Lower leg skin (tissue), 4 donors: ENCODE measurements around the gene PRDX5. TPM values are rescaled to one million over a fixed set of nuclear protein-coding genes. Genes with fewer than 3 reads are reported as not detected.
"Not testable (repeated sequence)": the region's sequence is repeated elsewhere in the genome, so short reads cannot be mapped to it uniquely, and the experiment has no call there.

Experiments used
- DNase-seq, 2 donors: peaks; one replicate each; pipeline ENCODE4 v3.0.0-alpha.2; 2019; ENCODE audit warnings: low spot score in 2 of 2
- H3K4me3 ChIP-seq: fragments of 200-600 bp; sonication (generic); 2 replicates; pipeline ENCODE4 v1.5.1; 2017; ENCODE audit warnings: mild to moderate bottlenecking, low read depth; ENCODE audit not compliant: poor library complexity, severe bottlenecking
- POLR2A ChIP-seq, 2 donors: fragments of 450-650 bp; IDR thresholded peaks; one replicate each; pipeline ENCODE4 v1.6.1; 2016 to 2017; ENCODE audit warnings: antibody characterized with exemption in 2 of 2, mild to moderate bottlenecking in 1 of 2, moderate library complexity in 1 of 2
- WGBS, 2 donors: methylation state at CpG; one replicate each; pipeline ENCODE4 v1.1.5; 2018; 5-methylcytosine and 5-hydroxymethylcytosine counted together
- intact Hi-C: fragments of 100-400 bp; cut with DNase I; formaldehyde crosslinking; loops from one replicate; pipeline ENCODE4 v1.15.0; 2023; ENCODE audit warnings: low total_unique reads
- total RNA-seq, 4 donors: library from RNA; depleted of rRNA; stranded (reverse); fragments of >200 nt; gene quantifications; one replicate each; pipeline ENCODE4 v1.1.0, GENCODE V29; 2016
- TF ChIP-seq, protein P1 (sequence below), 3 donors: fragments of 450-650 bp; IDR thresholded peaks; one replicate each; pipeline ENCODE4 v1.5.1; 2016; ENCODE audit warnings: antibody characterized with exemption in 3 of 3, mild to moderate bottlenecking in 3 of 3, moderate library complexity in 2 of 3

Gene PRDX5
- total RNA-seq, 4 donors from 2014 or later = 170 to 284 (median 215) TPM

- TF ChIP-seq POLR2A (IDR thresholded peaks at IDR 0.05) = no peak
- TF ChIP-seq, protein P1, sequence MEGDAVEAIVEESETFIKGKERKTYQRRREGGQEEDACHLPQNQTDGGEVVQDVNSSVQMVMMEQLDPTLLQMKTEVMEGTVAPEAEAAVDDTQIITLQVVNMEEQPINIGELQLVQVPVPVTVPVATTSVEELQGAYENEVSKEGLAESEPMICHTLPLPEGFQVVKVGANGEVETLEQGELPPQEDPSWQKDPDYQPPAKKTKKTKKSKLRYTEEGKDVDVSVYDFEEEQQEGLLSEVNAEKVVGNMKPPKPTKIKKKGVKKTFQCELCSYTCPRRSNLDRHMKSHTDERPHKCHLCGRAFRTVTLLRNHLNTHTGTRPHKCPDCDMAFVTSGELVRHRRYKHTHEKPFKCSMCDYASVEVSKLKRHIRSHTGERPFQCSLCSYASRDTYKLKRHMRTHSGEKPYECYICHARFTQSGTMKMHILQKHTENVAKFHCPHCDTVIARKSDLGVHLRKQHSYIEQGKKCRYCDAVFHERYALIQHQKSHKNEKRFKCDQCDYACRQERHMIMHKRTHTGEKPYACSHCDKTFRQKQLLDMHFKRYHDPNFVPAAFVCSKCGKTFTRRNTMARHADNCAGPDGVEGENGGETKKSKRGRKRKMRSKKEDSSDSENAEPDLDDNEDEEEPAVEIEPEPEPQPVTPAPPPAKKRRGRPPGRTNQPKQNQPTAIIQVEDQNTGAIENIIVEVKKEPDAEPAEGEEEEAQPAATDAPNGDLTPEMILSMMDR (IDR thresholded peaks at IDR 0.05) = no peak
These were observed 2.6 kb downstream of the PRDX5 start for GRCh38 chr11:64320556-64320955.

DNA sequence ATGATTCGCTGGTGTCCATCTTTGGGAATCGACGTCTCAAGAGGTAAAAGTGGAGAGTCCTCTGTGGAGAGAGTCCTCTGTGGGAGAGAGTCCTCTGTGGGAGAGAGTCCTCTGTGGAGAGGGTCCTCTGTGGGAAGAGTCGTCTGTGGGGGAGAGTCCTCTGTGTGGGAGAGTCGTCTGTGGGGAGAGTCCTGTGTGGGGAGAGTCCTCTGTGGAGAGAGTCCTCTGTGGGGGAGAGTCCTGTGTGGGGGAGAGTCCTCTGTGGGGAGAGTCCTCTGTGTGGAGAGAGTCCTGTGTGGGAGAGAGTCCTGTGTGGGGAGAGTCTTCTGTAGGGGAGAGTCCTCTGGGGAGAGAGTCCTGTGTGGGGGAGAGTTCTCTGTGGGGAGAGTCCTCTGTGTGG is 3.1 kb downstream of the PRDX5 start:
- intact Hi-C loops = no loop called here
- no peak overlapping the region for H3K4me3 ChIP-seq
- TF ChIP-seq POLR2A (IDR thresholded peaks at IDR 0.05) = no peak
- TF ChIP-seq, protein P1 (IDR thresholded peaks at IDR 0.05) = no peak
- 68 to 71% methylated on average over 5 of the region's 5 CpGs for WGBS, 2 donors
- no peak for DNase-seq

More at GRCh38 chr11:64320556-64320955, 2.6 kb downstream of the PRDX5 start:
- 93 to 94% methylated on average over 7 of the region's 7 CpGs for WGBS, 2 donors
- intact Hi-C loops = no loop called here
- no peak overlapping the region for H3K4me3 ChIP-seq
- no peak for DNase-seq

DNA sequence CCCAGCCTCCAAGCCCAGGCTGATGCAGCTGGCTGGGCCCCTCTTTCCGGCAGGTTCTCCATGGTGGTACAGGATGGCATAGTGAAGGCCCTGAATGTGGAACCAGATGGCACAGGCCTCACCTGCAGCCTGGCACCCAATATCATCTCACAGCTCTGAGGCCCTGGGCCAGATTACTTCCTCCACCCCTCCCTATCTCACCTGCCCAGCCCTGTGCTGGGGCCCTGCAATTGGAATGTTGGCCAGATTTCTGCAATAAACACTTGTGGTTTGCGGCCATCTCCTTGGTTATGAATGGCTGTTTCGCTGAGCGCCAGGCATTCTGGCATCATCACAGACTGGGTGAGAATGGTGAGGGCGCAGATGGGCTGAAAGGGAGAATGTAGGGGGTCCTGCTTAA is 3.6 kb downstream of the PRDX5 start:
- intact Hi-C loops = no loop called here
- TF ChIP-seq, protein P1 (IDR thresholded peaks at IDR 0.05) = no peak
- TF ChIP-seq POLR2A (IDR thresholded peaks at IDR 0.05) = no peak
- H3K4me3 ChIP-seq = no peak overlapping the region
- WGBS, 2 donors = 50 to 54% methylated on average over 4 to 5 of the region's 5 CpGs
- no peak for DNase-seq

DNA sequence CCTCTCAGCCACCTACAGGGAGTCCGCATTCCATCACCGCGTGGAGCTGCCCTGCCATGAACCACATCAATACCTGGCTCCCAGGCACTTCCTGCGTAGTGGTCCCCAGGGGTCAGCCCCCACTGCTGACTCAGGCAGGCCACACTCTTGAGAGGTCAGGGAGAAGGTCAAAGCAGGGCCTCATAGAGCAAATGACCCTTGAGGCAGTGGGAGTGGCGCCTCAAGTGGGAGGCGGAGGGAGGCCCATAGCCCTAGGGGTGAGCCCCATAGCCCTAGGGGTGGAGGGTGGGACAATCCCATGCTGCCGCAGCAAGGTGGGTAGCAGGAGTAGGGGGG is 5.0 kb downstream of the PRDX5 start:
- no peak for DNase-seq
- no peak overlapping the region for H3K4me3 ChIP-seq
- TF ChIP-seq, protein P1 (IDR thresholded peaks at IDR 0.05) = no peak
- TF ChIP-seq POLR2A (IDR thresholded peaks at IDR 0.05) = no peak
- intact Hi-C loops = no loop called here
- WGBS, 2 donors = 64 to 82% methylated on average over 7 of the region's 7 CpGs

GRCh38 chr11:64323373-64323772 is 5.5 kb downstream of the PRDX5 start:
- DNase-seq = no peak
- intact Hi-C loops = no loop called here
- TF ChIP-seq, protein P1 (IDR thresholded peaks at IDR 0.05) = no peak
- no peak for TF ChIP-seq POLR2A (IDR thresholded peaks at IDR 0.05)
- 59 to 61% methylated on average over 5 of the region's 5 CpGs for WGBS, 2 donors
- no peak overlapping the region for H3K4me3 ChIP-seq

GRCh38 chr11:64323984-64324383 is 6.1 kb downstream of the PRDX5 start:
- intact Hi-C loops, DNase-seq, H3K4me3 ChIP-seq: not testable (repeated sequence)
- 71 to 100% methylated on average over 1 to 4 of the region's 4 CpGs for WGBS, 2 donors
